ENCODE measurements around the gene CDHR1. TPM values are rescaled to one million over a fixed set of nuclear protein-coding genes. Genes with fewer than 3 reads are reported as not detected.

Gene CDHR1
- total RNA-seq, 1 experiment from 2014 or later: not detected

DNA sequence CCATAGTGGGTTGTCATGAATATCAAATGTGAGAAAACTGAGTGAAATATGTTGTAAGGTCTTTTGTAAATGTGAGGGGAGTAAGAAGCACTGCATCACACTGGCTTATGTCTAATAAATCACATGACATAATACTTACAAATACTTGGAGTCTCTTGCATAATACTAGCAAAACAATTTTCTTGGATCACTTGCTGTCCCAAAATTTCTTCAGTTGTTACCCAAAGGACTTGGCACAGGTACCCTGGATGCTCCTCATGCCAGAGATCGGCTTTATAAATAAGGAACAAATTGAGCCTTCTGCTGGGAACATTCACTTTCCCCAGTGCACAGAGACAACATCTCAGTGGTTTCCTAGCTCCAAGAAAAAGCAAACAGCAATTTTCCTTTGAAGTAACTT, 36.0 kb downstream of the CDHR1 start:
- DNase-seq (ENCODE audit: low read depth): no peak

DNA sequence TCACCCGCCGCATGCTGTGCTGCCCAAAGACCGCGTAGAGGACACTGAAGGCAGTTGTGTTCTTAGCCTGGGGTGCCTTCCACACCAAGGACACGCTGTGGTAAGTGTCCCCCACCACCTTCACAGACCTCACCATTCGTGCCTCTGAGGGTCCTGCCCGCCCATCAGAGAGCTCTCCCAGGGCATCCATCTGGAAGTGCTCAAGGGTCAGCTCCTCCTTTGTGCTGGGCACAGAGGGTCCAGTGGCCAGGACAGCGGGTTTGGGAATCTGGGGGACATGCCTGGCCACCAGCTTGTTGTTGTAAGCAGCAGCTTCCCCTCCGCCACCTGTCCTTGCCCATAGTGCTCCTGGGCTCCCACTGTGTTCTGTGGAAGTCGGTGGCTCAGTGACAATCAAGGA, 38.0 kb downstream of the CDHR1 start:
- no peak for DNase-seq (ENCODE audit: low read depth)

DNA sequence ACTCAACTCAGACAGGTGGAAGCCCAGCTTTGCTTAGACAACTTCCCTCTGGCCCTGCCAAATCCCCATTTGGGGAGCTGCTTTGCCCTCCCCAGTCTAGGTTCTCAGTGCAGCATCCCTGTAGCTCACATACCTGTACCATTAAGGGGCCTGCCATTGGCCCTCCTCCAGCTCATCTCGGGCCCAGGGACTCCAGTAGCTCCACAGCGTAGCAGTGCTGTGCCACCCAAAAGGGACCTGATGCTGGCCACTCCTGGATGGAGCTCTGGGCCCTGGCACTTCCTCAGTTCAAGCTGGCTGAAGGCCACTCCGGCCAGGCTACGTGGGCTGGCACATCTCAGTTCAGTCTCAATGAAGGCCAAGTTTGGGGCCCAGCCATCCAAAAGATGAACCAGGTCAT, 39.6 kb downstream of the CDHR1 start:
- no peak for DNase-seq (ENCODE audit: low read depth)

DNA sequence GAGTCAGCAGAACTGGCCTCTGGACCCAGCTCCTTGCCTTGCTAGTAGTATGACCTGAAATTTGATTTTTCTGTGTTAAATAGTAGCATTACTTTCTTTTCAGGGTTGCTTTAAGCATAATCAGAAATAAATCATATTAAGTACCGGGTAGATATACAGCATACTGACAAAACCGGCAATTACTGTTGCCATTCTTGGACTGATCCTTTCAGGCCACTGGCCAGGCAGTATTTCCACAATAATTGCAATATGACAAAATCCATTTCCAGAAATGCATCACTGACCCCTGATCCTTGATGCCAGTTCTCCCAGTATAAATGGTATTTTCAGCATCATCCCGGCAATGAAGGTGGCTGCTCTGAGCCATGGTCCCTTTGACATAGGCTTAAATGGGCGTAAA, 40.1 kb downstream of the CDHR1 start:
- DNase-seq (ENCODE audit: low read depth): no peak

DNA sequence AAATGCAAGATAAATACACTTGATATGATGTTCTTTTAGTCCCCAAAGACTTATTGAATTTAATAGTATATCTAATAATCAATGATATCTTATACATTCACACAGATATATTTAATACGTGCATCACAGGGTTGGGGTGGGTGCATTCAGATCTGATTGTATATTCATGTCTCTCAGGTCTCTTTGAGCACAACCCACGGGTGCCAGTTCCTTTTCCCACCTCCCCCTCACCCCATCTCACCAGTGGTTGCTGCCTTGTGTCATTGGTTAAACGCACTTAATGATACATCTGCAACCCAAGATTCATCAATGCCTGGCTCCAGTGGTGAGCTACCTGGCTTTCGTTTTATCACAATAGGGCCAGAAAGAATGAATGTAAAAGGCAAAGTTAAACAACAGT, 40.8 kb downstream of the CDHR1 start:
- no peak for DNase-seq (ENCODE audit: low read depth)

DNA sequence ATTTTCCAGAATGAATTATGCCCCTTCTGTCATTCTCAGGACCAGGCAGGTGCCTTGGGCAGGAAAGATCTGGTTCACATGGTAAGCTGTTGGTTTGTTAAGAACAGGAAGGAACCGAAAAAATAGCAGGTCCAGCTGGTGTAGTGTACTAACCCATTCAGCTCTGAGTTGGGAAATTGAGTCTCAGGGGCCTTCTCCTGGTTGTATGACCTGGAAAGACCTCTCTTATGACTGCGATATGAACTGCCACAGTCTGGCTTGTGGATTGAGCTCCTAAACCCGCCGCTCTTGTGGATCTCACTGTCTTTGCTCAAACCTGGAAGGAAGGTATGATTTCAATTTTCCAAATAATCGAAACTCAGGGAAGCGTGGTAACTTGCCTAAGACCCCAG, 42.5 kb downstream of the CDHR1 start:
- no peak for DNase-seq (ENCODE audit: low read depth)

DNA sequence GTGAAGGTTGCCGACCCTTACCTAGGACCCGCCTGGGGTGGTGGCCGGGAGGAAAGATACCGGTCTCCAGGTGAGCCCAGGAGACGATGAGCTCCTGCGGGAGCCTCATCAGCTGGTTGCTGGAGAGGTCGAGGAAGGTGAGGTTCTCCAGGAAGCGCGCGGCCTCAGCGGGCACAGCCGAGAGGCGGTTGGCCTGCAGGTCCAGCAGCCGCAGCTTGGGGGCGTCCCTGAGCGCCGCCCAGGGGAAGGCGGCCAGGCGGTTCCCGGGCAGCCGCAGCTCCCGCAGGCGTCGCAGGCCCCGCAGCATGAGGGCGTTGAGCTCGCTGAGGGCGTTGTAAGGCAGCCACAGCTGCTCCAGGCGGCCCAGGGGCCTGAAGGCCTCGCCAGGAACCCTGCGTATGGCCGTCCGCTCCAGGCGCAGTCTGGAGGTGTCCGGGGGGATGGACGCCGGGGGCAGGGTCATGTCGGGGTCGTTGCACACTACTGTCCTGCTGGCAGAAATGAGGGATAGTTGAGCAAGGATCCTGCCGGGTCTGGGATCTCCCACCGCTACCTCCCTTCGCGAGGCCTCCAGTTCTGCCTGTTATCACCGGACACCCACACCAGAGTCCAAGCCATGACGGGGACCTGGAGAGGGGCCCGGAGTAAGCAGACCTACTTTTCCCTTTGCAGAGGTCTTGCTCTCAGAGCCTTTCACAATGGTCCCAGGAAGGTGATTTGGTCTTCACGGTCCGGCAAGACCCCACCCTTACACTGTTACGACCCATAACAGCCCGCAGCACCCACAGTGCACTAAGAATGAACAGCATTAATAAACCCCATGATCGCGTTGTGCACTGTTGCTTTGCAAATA, 43.1 kb downstream of the CDHR1 start:
- DNase-seq (ENCODE audit: low read depth): no peak

DNA sequence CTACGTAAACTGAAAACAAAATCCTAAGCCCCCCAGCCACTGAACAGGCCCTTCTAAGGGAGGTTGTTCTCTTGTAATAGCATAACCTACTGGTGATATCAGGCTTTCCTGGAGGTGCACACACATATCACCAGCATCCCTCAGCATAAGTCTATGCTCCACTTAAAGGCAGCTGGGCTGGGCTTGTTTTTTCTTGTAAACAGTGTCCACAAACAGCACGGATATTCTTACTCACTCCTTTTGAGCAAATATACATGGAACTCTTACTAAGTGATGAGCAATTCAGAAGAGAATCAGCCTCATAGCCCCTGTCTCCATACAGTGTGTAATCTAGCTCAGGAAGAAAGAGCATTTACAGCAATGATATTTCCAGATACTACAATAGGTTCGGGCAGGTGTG, 44.6 kb downstream of the CDHR1 start:
- DNase-seq (ENCODE audit: low read depth): no peak

DNA sequence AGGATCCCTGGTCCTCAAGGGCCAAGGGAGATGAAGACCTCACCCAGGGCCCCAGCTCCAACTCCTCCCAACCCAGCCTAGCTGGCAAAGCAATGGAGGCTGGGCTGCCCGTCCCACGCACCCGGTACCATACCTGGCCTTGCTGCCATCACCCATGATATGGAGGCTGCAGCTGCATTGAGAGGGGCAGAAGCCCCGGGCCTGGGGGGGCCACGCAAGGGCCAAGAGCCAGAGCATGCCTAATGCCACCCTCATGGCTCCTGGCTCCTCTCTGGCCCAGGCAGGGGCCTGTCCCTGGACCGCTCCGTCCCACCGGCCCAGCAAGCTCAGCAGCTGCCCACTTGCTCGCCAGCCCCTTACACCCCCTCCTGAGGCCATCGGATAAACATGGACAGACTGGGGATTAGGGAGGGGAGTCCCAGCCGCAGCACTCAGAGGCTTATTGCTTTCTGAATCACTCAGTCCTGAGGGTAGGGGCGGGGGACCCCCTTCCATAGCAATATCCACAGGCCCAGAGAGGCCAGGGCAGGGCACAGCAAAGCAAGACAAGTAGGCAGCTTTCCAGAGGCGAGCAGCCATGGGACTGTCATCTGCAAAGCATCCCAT, 47.0 kb downstream of the CDHR1 start, which contains the start of gene LRIT1:
TSS of gene LRIT1 (minus strand) at position 362 of the 606 bp plus-strand sequence. CDS start at position 255, 107 bp downstream.
- DNase-seq (ENCODE audit: low read depth): no peak

DNA sequence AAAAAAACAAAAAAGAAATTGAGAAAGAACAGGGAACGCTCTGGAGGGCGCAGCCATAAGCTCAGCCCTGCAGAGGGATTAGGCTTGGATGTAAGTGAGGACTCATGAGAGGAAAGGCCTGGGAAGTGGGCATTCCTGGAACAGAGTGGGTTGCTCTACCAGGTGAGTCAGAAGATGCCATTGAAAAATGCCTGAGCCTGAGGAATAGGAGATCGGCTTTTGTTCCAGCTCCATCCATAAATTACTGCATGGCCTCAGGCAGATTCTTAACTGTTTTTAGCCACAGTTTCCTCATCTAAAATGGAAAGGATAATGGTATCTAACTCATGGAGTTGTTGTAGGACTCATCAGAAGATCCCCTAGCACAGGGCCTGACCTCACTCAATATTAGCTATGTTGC, 49.4 kb downstream of the CDHR1 start:
- DNase-seq (ENCODE audit: low read depth): no peak

DNA sequence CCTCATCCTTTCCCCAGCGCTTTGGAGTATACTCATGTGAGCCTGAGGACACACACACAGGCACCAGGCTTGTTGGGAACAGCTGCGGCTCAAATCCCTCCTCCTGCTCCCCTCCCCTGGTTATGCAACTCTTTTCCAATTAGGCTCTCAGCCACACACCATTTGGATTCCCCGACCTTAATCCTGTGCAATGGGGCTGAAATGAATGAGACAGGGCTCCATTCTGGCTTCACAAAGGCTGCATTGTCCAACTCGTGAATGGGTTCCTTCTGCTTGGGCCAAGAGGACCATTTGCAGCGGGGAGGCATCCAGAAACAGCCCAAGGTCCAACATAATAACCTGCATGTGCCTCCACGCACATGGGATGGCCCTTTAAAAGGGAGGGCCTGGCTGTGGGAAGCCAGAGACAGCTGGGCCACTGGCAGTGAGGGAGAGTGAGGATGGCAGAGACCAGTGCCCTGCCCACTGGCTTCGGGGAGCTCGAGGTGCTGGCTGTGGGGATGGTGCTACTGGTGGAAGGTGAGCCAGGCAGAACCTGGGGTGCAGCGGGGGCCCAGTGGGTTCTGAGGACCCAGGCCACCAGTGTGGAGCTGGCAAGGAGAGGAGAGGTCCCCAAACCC, 50.4 kb downstream of the CDHR1 start, which contains the start of gene RGR:
TSS of gene RGR (plus strand) at position 403 of the 620 bp plus-strand sequence. CDS start at position 441, 38 bp downstream.
- no peak for DNase-seq (ENCODE audit: low read depth)

DNA sequence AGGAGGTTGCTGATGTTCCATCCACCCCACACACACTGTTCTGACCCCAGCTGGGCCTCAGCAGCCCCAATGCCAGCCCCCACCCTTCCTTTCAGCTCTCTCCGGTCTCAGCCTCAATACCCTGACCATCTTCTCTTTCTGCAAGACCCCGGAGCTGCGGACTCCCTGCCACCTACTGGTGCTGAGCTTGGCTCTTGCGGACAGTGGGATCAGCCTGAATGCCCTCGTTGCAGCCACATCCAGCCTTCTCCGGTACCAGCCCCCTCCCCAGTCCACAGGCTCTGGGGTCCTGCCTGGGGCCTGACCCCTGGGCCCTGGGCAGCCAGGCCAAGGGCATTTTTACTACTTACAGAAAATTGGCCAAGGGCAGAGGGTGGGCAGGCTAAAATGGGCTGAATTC, 53.2 kb downstream of the CDHR1 start:
- DNase-seq (ENCODE audit: low read depth): no peak

DNA sequence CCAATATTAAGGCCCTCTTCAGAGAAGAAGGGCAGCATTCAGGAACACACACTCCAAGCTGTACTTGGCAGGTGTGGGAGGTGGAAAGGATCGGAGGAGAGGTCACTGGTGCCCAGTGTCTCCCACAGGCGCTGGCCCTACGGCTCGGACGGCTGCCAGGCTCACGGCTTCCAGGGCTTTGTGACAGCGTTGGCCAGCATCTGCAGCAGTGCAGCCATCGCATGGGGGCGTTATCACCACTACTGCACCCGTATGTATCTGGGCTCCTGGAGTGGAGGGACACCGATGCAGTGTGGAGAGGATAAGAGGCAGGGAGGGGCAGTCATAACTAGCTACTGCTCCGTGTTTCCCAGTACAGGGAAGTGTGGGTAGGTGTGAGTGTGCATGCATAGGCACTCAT, 54.5 kb downstream of the CDHR1 start:
- DNase-seq (ENCODE audit: low read depth): no peak

DNA sequence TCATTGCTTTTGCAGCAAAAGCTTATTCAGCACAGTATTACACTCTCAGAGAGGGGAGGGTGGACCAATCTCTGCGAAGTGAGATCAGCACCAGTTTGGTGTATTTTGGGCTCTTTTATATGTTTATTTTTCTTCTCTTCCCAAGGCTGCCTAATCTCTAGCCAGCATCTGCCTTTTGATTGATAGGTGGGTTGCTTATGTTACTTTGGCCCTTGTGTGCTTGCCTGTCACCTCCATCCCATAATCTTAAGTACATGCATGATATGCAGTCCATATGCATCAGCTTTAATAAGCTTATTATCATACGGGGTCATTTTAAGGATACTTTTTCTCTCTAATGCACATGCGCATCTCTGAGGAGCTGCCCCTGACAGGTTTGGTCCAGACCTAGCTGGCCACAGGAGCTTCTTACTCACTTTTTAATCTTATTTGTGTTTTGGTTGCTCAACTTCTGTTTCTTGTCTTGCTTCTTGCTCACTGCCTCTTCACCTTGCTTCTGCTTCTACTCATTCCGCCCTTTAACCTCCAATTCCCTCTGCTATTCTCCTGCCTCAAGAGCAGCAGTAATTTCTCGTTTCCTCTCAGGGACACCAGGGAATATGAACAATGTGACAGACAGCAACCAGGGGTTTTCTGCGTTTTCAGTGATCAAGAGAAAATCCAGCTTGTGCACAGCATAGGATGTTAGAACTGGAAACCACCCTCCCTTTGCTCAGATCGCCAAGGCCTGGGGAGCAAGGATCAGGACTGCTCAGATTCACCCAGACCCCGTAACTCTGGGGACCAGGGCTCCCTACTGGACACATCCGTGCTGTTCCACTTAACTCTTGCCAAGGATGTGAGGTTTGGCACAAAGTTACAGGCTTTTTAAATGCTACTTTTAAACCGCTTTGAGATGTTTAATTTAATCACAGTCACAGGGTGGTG, 60.5 kb downstream of the CDHR1 start:
- DNase-seq (ENCODE audit: low read depth): no peak

DNA sequence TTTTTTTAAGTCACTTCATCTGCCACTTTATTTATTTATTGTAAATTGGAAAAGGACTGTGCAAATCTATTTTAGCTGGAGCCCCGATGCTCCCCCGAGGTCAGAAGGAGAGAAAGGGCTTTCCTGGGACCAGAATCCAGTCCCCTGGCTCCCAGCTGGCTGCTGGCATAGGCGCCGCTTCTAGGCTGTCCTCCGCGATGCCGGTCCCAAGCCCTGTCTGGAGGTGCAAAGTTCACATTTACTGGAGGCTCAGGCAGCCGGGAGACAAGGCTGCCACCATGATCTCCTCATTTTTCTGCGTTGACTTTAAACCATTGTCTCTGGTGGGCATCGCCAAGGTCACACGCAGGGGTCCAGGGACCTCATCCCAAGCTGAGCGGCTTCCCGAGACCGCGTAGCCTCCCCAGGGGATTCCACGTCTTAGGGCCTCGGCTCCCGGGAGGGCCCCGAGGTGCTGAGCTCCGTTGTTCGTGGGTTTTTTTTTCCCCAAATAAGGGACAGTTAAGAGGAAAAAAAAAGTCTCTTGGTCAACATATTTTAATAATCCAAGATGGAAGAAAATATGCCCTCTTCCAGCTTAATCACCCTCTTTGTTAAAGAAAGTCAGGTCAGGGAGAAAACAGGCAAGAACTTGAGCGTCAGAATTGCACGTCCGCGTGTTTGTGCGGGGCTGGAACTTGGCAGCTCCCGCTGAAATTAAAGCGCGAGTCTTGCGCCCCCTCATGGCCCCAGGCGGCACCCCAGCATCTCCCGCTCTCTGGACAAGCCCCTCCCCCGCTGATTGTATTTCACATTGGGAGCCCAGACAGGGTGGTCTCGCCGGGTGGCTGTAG, 62.4 kb downstream of the CDHR1 start:
- DNase-seq (ENCODE audit: low read depth): peak; percentile 57

DNA sequence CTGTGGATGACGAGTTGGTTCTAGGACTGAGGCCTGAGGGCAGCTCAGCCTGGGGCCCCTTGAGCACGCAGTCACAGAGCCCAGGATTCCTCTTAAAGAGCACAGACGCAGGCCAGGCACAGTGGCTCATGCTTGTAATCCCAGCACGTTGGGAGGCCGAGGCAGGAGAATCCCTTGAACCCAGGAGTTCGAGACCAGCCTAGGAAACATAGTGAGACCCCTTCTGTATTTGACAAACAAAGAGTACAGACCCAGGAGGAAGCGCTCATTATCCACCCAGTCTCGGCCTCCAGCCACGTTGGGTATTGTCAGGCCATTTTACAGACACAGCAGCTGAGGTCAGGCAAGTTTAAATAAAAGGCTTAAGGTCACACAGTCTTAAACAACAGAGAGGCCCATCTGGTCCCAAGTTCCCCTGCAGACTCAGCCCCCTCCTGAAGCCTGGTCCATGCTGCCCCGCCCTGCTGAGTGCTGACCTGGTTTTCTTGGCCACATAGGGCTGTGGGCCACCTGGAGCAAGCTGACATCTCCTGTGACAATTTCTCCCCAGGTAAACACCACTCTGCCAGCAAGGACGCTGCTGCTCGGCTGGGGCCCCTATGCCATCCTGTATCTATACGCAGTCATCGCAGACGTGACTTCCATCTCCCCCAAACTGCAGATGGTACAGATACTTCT, 63.1 kb downstream of the CDHR1 start:
- DNase-seq (ENCODE audit: low read depth): no peak

DNA sequence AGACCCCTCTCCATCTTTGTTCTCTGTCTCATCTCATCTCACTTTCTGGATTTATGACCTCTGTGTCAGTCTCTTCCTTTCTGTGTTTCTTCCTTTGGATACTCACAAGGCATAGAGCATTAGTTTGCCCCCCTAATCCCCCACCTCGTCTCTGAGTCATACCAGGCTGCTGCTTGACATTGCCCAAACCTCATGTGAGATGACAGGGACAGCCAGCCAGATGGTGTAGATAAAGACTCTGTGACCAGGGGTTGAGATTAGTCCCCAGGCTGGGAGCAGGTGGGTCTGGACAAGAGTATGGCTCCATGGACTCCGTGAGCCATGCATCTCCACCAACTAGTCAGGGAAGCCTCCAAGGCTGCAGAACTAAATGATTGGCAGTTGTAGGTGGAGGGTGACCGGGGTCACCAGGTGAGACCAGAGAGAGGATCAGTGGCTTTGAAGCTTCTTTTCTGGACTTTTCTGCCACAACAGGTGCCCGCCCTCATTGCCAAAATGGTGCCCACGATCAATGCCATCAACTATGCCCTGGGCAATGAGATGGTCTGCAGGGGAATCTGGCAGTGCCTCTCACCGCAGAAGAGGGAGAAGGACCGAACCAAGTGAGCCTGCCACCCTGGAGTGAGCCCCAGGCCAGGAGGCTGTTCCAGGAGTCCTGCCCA, 63.8 kb downstream of the CDHR1 start:
- no peak for DNase-seq (ENCODE audit: low read depth)

DNA sequence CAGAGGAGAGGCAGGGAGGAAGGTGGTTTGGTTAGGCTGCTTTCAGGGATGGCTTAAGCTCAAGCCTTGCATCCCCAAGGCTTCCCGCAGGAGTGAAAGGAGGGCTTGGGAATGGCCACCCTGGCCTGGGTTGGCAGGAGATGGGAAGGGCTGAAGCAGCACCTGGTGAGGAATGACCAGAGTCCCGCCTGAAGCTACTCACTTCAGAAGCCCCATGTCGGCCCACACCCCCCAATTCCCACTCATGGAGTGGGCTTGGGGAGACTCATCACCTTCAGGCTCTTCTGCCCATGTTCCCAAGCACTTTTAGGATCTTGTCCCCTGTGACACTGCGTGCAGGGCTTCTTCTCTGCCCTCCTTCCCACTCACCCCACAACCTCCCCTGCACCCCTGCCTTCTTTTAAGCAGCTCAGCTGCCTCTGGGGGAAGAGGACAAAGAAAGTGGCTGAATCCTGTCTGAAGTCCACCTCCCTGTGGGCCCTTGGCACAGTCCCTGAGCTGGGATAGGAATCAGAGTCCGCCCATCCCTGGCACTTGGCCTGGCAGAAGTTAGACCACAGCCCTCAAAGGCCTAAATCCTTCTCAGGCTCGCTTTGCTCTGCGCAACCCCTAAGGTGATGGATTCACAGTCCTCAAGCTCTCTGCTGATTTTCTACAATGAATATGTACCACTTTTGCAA, 67.0 kb downstream of the CDHR1 start:
- DNase-seq (ENCODE audit: low read depth): no peak
